H1 (cell line): ENCODE results near the gene ANGPTL2. TPM values are rescaled to one million over a fixed set of nuclear protein-coding genes. Genes with fewer than 3 reads are reported as not detected.

Source experiments
- CTCF ChIA-PET: fragments of 300-600 bp; sonication (Branson Sonifier 250); formaldehyde crosslinking; loops from one replicate; lab custom pipeline; 2021; ENCODE audit not compliant: partially characterized antibody; lab: Charles Lee
- POLR2A ChIA-PET: fragments of 300-600 bp; sonication (Branson Sonifier 250); formaldehyde crosslinking; loops from one replicate; lab custom pipeline; 2021; ENCODE audit warnings: inconsistent platforms; ENCODE audit not compliant: partially characterized antibody; lab: Charles Lee
- DNase-seq, 2 experiments: peaks; one replicate each; pipeline versions ENCODE4 v3.0.0 to v3.0.0-alpha.2; 2010 to 2022; ENCODE audit warnings: low spot score in 2 of 2, low read depth in 1 of 2, mixed read lengths in 1 of 2
- FAIRE-seq: peaks from 2 replicates; lab custom pipeline; 2011; peaks lifted over from hg19 to GRCh38; lab: Jason Lieb, UNC
- H2AFZ ChIP-seq: 2 replicates; pipeline ENCODE4 v1.8.1; 2012; ENCODE audit warnings: low read length, inconsistent platforms
- H2AK5ac ChIP-seq: 2 replicates; pipeline ENCODE4 v1.6.1; 2013; ENCODE audit warnings: low read depth, low read length
- H2BK120ac ChIP-seq: replicated peaks from 2 replicates; pipeline ENCODE3; 2013; ENCODE audit warnings: low read depth, low read length, inconsistent platforms
- H2BK12ac ChIP-seq: 2 replicates; pipeline ENCODE4 v1.6.1; 2013; ENCODE audit warnings: low read depth, low read length
- H2BK15ac ChIP-seq: 2 replicates; pipeline ENCODE4 v1.6.1; 2013; ENCODE audit warnings: low read length
- H2BK20ac ChIP-seq: 2 replicates; pipeline ENCODE4 v1.6.1; 2013; ENCODE audit warnings: low read length
- H2BK5ac ChIP-seq: 2 replicates; pipeline ENCODE4 v1.6.1; 2013; ENCODE audit warnings: low read depth, low read length
- H3K14ac ChIP-seq: 2 replicates; pipeline ENCODE4 v1.6.1; 2013; ENCODE audit warnings: inconsistent platforms; ENCODE audit not compliant: insufficient read length
- H3K18ac ChIP-seq: 2 replicates; pipeline ENCODE4 v1.6.1; 2013; ENCODE audit warnings: low read length; ENCODE audit errors: extremely low read depth
- H3K23ac ChIP-seq: 2 replicates; pipeline ENCODE4 v1.6.1; 2013; ENCODE audit warnings: inconsistent platforms; ENCODE audit not compliant: insufficient read length
- H3K23me2 ChIP-seq: 2 replicates; pipeline ENCODE4 v1.6.1; 2013; ENCODE audit warnings: low read depth, low read length
- H3K27ac ChIP-seq: 2 replicates; pipeline ENCODE4 v1.6.1; 2011; ENCODE audit warnings: low read depth, low read length, inconsistent platforms
- H3K27me3 ChIP-seq, 4 experiments: replicated peaks in 1 of 4; 1 replicate in 1 of 4; 2 replicates in 3 of 4; pipeline versions ENCODE4 v1.6.1 to v1.8.1; 2011 to 2013; ENCODE audit warnings: low read length in 3 of 4, mild to moderate bottlenecking in 3 of 4, inconsistent platforms in 2 of 4, mixed read lengths in 2 of 4, moderate library complexity in 1 of 4; ENCODE audit not compliant: control insufficient read depth in 3 of 4, insufficient read depth in 3 of 4; ENCODE audit errors: extremely low read depth in 1 of 4
- H3K36me3 ChIP-seq, 4 experiments: 2 replicates each; pipeline versions ENCODE4 v1.6.1 to v1.8.1; 2011 to 2013; ENCODE audit warnings: mild to moderate bottlenecking in 4 of 4, low read length in 3 of 4, moderate library complexity in 2 of 4, control low read depth in 1 of 4, inconsistent platforms in 1 of 4; ENCODE audit not compliant: insufficient read depth in 4 of 4, control insufficient read depth in 2 of 4
- H3K4ac ChIP-seq: replicated peaks from 2 replicates; pipeline ENCODE3; 2013; ENCODE audit warnings: low read length, low read depth, mixed read lengths, inconsistent platforms; ENCODE audit not compliant: insufficient read length
- H3K4me1 ChIP-seq, 4 experiments: replicated peaks in 1 of 4; 1 replicate in 1 of 4; 2 replicates in 3 of 4; pipeline versions ENCODE4 v1.6.1 to v1.8.1; 2011 to 2013; ENCODE audit warnings: low read length in 3 of 4, inconsistent platforms in 2 of 4, mixed read lengths in 1 of 4; ENCODE audit not compliant: insufficient read depth in 4 of 4, control insufficient read depth in 3 of 4
- H3K4me2 ChIP-seq, 2 experiments: 2 replicates each; pipeline versions ENCODE4 v1.6.1 to v1.8.1; 2011 to 2013; ENCODE audit warnings: low read depth in 2 of 2, low read length in 2 of 2, control low read depth in 1 of 2, inconsistent platforms in 1 of 2, mild to moderate bottlenecking in 1 of 2; ENCODE audit not compliant: insufficient read depth in 1 of 2
- H3K4me3 ChIP-seq, 4 experiments: fragments of 200-600, 300-600 bp in 1 of 4; sonication (generic), shearing (Covaris generic), sonication (Bioruptor Twin) in 1 of 4; 2 replicates each; pipeline versions ENCODE4 v1.5.1 to v1.8.1; 2011 to 2016; ENCODE audit warnings: low read length in 4 of 4, low read depth in 3 of 4, control low read depth in 2 of 4, inconsistent platforms in 2 of 4, mild to moderate bottlenecking in 2 of 4, mixed read lengths in 1 of 4, moderate library complexity in 1 of 4; ENCODE audit not compliant: insufficient read depth in 2 of 4; ENCODE audit errors: extremely low read depth in 1 of 4
- H3K56ac ChIP-seq: replicated peaks from 2 replicates; pipeline ENCODE3; 2013; ENCODE audit warnings: low read depth, mild to moderate bottlenecking, mixed read lengths, low read length, inconsistent platforms; ENCODE audit not compliant: insufficient read length
- H3K79me1 ChIP-seq: 2 replicates; pipeline ENCODE4 v1.6.1; 2013; ENCODE audit warnings: low read depth, low read length, control low read depth
- H3K79me2 ChIP-seq, 2 experiments: 2 replicates each; pipeline versions ENCODE4 v1.6.1 to v1.8.1; 2012 to 2013; ENCODE audit warnings: low read length in 2 of 2, mild to moderate bottlenecking in 2 of 2, inconsistent platforms in 1 of 2; ENCODE audit not compliant: insufficient read depth in 2 of 2, control insufficient read depth in 1 of 2
- H3K9ac ChIP-seq, 4 experiments: replicated peaks in 1 of 4; 1 replicate in 1 of 4; 2 replicates in 3 of 4; pipeline versions ENCODE4 v1.6.1 to v1.8.1; 2011 to 2013; ENCODE audit warnings: low read depth in 3 of 4, low read length in 3 of 4, control low read depth in 2 of 4, mild to moderate bottlenecking in 2 of 4, moderate library complexity in 2 of 4, inconsistent platforms in 1 of 4; ENCODE audit errors: extremely low read depth in 1 of 4
- H3K9me3 ChIP-seq, 2 experiments: 2 replicates each; pipeline versions ENCODE4 v1.6.1 to v1.8.1; 2012 to 2013; ENCODE audit warnings: mild to moderate bottlenecking in 2 of 2, moderate library complexity in 2 of 2, control low read depth in 1 of 2, inconsistent platforms in 1 of 2, low read depth in 1 of 2, low read length in 1 of 2, mixed read lengths in 1 of 2; ENCODE audit not compliant: insufficient read depth in 2 of 2
- H4K20me1 ChIP-seq, 2 experiments: replicated peaks in 1 of 2; 2 replicates each; pipeline versions ENCODE3 to v1.8.1; 2011 to 2013; ENCODE audit warnings: inconsistent platforms in 2 of 2, low read length in 2 of 2, mild to moderate bottlenecking in 1 of 2; ENCODE audit not compliant: insufficient read depth in 2 of 2, control insufficient read depth in 1 of 2
- H4K5ac ChIP-seq: 2 replicates; pipeline ENCODE4 v1.6.1; 2013; ENCODE audit warnings: low read length, low read depth, mixed read lengths, inconsistent platforms; ENCODE audit not compliant: insufficient read length
- H4K8ac ChIP-seq: 2 replicates; pipeline ENCODE4 v1.8.0; 2013; ENCODE audit warnings: mild to moderate bottlenecking, moderate library complexity, low read length, inconsistent platforms; ENCODE audit not compliant: insufficient read depth; ENCODE audit errors: extremely low read depth
- H4K91ac ChIP-seq: replicated peaks from 2 replicates; pipeline ENCODE3; 2013; ENCODE audit warnings: low read length, mixed read lengths, inconsistent platforms; ENCODE audit not compliant: insufficient read length
- JUN ChIP-seq: IDR thresholded peaks from 2 replicates; pipeline ENCODE4 v1.6.1; 2011; ENCODE audit warnings: low read depth, mild to moderate bottlenecking, improper control_type of control experiment, low read length
- POLR2AphosphoS5 ChIP-seq: IDR thresholded peaks from 2 replicates; pipeline ENCODE4 v1.6.1; 2011; ENCODE audit warnings: low read depth, low read length
- POU5F1 ChIP-seq: IDR thresholded peaks from 2 replicates; pipeline ENCODE4 v1.6.1; 2011; ENCODE audit warnings: low read depth, mild to moderate bottlenecking, low read length, moderate library complexity
- WGBS, 2 experiments: shearing (Covaris generic) in 1 of 2; methylation state at CpG; one replicate each; pipeline versions ENCODE4 v1.1.6 to v1.1.7; 2013 to 2015; ENCODE audit warnings: low lambda C conversion rate in 2 of 2, mixed read lengths in 2 of 2, inconsistent platforms in 1 of 2, low coverage in 1 of 2, missing lambda C conversion rate in 1 of 2; ENCODE audit not compliant: insufficient replicate concordance in 2 of 2, insufficient coverage in 1 of 2, insufficient read length in 1 of 2; ENCODE audit errors: extremely low coverage in 1 of 2, missing lambda C conversion rate in 1 of 2; 5-methylcytosine and 5-hydroxymethylcytosine counted together
- polyA plus RNA-seq, 7 experiments: library from polyadenylated mRNA; depleted of rRNA in 3 of 7; stranded (reverse) in 5 of 7; unstranded in 2 of 7; fragments of >200 nt in 5 of 7; fragments of 200-250 nt in 2 of 7; gene quantifications; 1 replicate in 5 of 7; 2 replicates in 1 of 7; 4 replicates in 1 of 7; pipeline versions ENCODE4 v1.2.1 to v1.2.3, GENCODE V29; 2011 to 2013; ENCODE audit warnings: missing spikeins in 2 of 7, mixed read lengths in 2 of 7
- total RNA-seq: library from RNA; stranded (reverse); fragmentation: NEBNext Ultra II Directional; extraction: Animal tissue kit (Norgen Biotek cat#: 25700); gene quantifications from 2 replicates; pipeline ENCODE4 v1.2.1, GENCODE V29; 2021

ANGPTL2 gene
- total and polyA plus RNA-seq, 2 of the 8 experiments (the other 6 are each of a cell fraction or from before 2014, with no cell fraction given): 9.0 to 10.6 TPM

DNA sequence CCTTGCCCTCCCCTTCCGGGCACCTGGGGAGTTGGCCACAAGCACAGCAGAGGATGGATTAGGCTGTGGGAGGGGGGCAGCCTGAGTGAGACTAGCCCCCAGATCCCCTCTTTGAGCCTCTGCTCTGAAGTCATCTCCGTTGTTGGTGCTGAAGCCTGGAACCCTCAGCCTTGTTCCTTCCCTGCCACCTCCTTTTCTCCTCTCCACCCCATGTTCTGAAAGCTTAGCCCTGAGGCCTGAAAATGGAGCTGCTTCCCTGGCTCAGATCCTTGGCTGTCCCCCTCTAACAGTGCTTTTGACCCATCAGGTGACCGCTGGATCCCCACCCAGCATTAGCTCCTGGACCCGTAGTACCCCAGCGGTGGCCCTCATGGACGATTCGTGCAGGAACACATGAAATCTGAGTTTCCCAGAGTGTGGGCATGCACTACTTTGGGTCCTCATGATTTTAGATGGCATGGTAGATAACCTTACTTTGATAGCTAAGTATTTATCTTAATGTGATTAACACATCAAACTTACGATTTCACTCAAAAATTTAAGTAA, 21.6 kb upstream of the ANGPTL2 start:
- peaks cover 0 to 8% (median 6%) of the 10 kb centered on the region in 4 experiments; a peak in 6 of 7 replicates for H3K4me1 ChIP-seq
- H4K20me1 ChIP-seq: no peaks in the 10 kb centered on the region
- peak overlapping the region; percentile 76; the same call in 1 of the 2 replicates for H2BK12ac ChIP-seq
- no peak overlapping the region for H3K9ac ChIP-seq
- H2BK5ac ChIP-seq: no peak overlapping the region
- no peaks in the 10 kb centered on the region for H3K23me2 ChIP-seq
- peak overlapping the region; percentile 39 for H4K91ac ChIP-seq
- no peak overlapping the region for H2BK120ac ChIP-seq
- H3K23ac ChIP-seq: no peak overlapping the region
- no peak overlapping the region for H4K8ac ChIP-seq
- H3K14ac ChIP-seq: no peak overlapping the region
- H3K4me2 ChIP-seq: no peak overlapping the region
- no peak overlapping the region for H4K5ac ChIP-seq
- peak in 1 of 2 experiments; percentile 38 for DNase-seq
- FAIRE-seq: no peak
- POLR2A ChIA-PET: no interaction called here
- no peak overlapping the region for H2AFZ ChIP-seq
- H2AK5ac ChIP-seq: no peak overlapping the region
- no peaks in the 10 kb centered on the region for H3K79me2 ChIP-seq
- H3K9me3 ChIP-seq: no peaks in the 10 kb centered on the region
- H3K27me3 ChIP-seq: no peaks in the 10 kb centered on the region
- no peak overlapping the region for H3K4me3 ChIP-seq
- H3K4ac ChIP-seq: no peak overlapping the region
- H3K79me1 ChIP-seq: no peaks in the 10 kb centered on the region
- no peak overlapping the region for H2BK15ac ChIP-seq
- no peak overlapping the region for H3K27ac ChIP-seq
- H3K56ac ChIP-seq: no peak overlapping the region
- 94% methylated on average over 8 of the region's 8 CpGs; no CpG with 5 or more reads in 1 of the 2 experiments for WGBS, 2 experiments
- CTCF ChIA-PET: interaction anchor here (1.3 kb wide), 1 partner anchor 179 kb away, joined by 4 read pairs; no protein-coding TSS in a partner anchor
- H3K18ac ChIP-seq: no peak overlapping the region
- H3K36me3 ChIP-seq: no peaks in the 10 kb centered on the region
- no peak overlapping the region for H2BK20ac ChIP-seq
- TF ChIP-seq POU5F1: no peak
- no peak for TF ChIP-seq JUN
- no peak for TF ChIP-seq POLR2AphosphoS5
